ENCODE measurements around the gene MATR3. TPM values are rescaled to one million over a fixed set of nuclear protein-coding genes. Genes with fewer than 3 reads are reported as not detected.
"Not testable (repeated sequence)": the region's sequence is repeated elsewhere in the genome, so short reads cannot be mapped to it uniquely, and the experiment has no call there.

Gene MATR3
- total RNA-seq, 4 donors from 2014 or later, result 164 to 234 (median 220) TPM

- intact Hi-C loops (cut with DNase I), result no loop called here
Measured at GRCh38 chr5:139308797-139309196, 15.3 kb downstream of the MATR3 start.

GRCh38 chr5:139310715-139311186 is 17.2 kb downstream of the MATR3 start:
- intact Hi-C loops (cut with DNase I); H3K27me3 ChIP-seq; H3K4me3 ChIP-seq; DNase-seq (ENCODE audit: extremely low spot score); H3K9me3 ChIP-seq; H3K27ac ChIP-seq (replicated peaks in 1 of 4); H3K36me3 ChIP-seq: not testable (repeated sequence)
- peaks cover 66 to 100% (median 98%) of the 10 kb centered on the region in 4 donors for H3K4me1 ChIP-seq
- WGBS, result 85% methylated on average over 9 of the region's 9 CpGs

More at GRCh38 chr5:139308797-139309196, 15.3 kb downstream of the MATR3 start:
- Histone ChIP-seq H3K27me3 (no peaks in the 10 kb centered on the region), H3K27ac (replicated peaks in 1 of 4) (no peak overlapping the region), H3K9me3 (no peaks in the 10 kb centered on the region), H3K4me3 (no peak overlapping the region), H3K4me1 (peaks cover 83 to 100% (median 98%) of the 10 kb centered on the region in 4 donors), H3K36me3 (no peaks in the 10 kb centered on the region)
- no peak for DNase-seq (ENCODE audit: extremely low spot score)
- no peak for TF ChIP-seq POLR2AphosphoS5 (IDR thresholded peaks at IDR 0.05)
- TF ChIP-seq CTCF (IDR thresholded peaks at IDR 0.05), result no peak
- TF ChIP-seq POLR2A (IDR thresholded peaks at IDR 0.05; ENCODE audit: low read depth), result no peak
- TF ChIP-seq EP300 (IDR thresholded peaks at IDR 0.05), result no peak

- Histone ChIP-seq H3K9me3 (no peaks in the 10 kb centered on the region), H3K36me3 (peaks cover 11 to 21% (median 16%) of the 10 kb centered on the region in 4 donors), H3K27me3 (no peaks in the 10 kb centered on the region), H3K27ac (replicated peaks in 1 of 4) (no peak overlapping the region), H3K4me1 (peaks cover 62 to 96% (median 95%) of the 10 kb centered on the region in 4 donors), H3K4me3 (no peak overlapping the region)
- WGBS, result 90% methylated on average over 9 of the region's 9 CpGs
- TF ChIP-seq POLR2A (IDR thresholded peaks at IDR 0.05; ENCODE audit: low read depth) (no peak), EP300 (IDR thresholded peaks at IDR 0.05) (no peak), CTCF (IDR thresholded peaks at IDR 0.05) (no peak), POLR2AphosphoS5 (IDR thresholded peaks at IDR 0.05) (no peak)
- intact Hi-C loops (cut with DNase I), result no loop called here
- DNase-seq (ENCODE audit: extremely low spot score), result no peak
Measured at GRCh38 chr5:139312075-139312474, 18.5 kb downstream of the MATR3 start.

- Histone ChIP-seq H3K4me1 (peaks cover 40 to 75% (median 73%) of the 10 kb centered on the region in 4 donors), H3K27ac (replicated peaks in 1 of 4) (no peak overlapping the region), H3K9me3 (no peaks in the 10 kb centered on the region), H3K27me3 (no peaks in the 10 kb centered on the region), H3K4me3 (no peak overlapping the region), H3K36me3 (peaks cover 30 to 43% (median 38%) of the 10 kb centered on the region in 4 donors)
- intact Hi-C loops (cut with DNase I), result no loop called here
- TF ChIP-seq CTCF (IDR thresholded peaks at IDR 0.05), result no peak
- no peak for TF ChIP-seq POLR2AphosphoS5 (IDR thresholded peaks at IDR 0.05)
- TF ChIP-seq EP300 (IDR thresholded peaks at IDR 0.05), result no peak
- TF ChIP-seq POLR2A (IDR thresholded peaks at IDR 0.05; ENCODE audit: low read depth), result no peak
- no peak for DNase-seq (ENCODE audit: extremely low spot score)
- 70% methylated on average over 1 of the region's 1 CpG for WGBS
Measured at GRCh38 chr5:139314276-139314675, 20.7 kb downstream of the MATR3 start.

- intact Hi-C loops (cut with DNase I), result no loop called here
- WGBS, result 73% methylated on average over 3 of the region's 3 CpGs
- Histone ChIP-seq H3K36me3 (peaks cover 39 to 52% (median 46%) of the 10 kb centered on the region in 4 donors), H3K9me3 (no peaks in the 10 kb centered on the region), H3K27ac (replicated peaks in 1 of 4) (no peak overlapping the region), H3K4me1 (peaks cover 32 to 66% (median 64%) of the 10 kb centered on the region in 4 donors), H3K27me3 (no peaks in the 10 kb centered on the region), H3K4me3 (no peak overlapping the region)
- TF ChIP-seq POLR2A (IDR thresholded peaks at IDR 0.05; ENCODE audit: low read depth), result no peak
- TF ChIP-seq CTCF (IDR thresholded peaks at IDR 0.05), result no peak
- no peak for DNase-seq (ENCODE audit: extremely low spot score)
Measured at GRCh38 chr5:139315056-139315615, 21.6 kb downstream of the MATR3 start.

Measured in esophagus muscularis mucosa (tissue), 4 donors.